H1 (cell line): ENCODE data around the gene KIAA0930. TPM values are rescaled to one million over a fixed set of nuclear protein-coding genes. Genes with fewer than 3 reads are reported as not detected.

Experiments used
- CTCF ChIA-PET: fragments of 300-600 bp; sonication (Branson Sonifier 250); formaldehyde crosslinking; loops from one replicate; lab custom pipeline; 2021; ENCODE audit not compliant: partially characterized antibody; lab: Charles Lee
- POLR2A ChIA-PET: fragments of 300-600 bp; sonication (Branson Sonifier 250); formaldehyde crosslinking; loops from one replicate; lab custom pipeline; 2021; ENCODE audit warnings: inconsistent platforms; ENCODE audit not compliant: partially characterized antibody; lab: Charles Lee
- DNase-seq, 2 experiments: peaks; one replicate each; pipeline versions ENCODE4 v3.0.0 to v3.0.0-alpha.2; 2010 to 2022; ENCODE audit warnings: low spot score in 2 of 2, low read depth in 1 of 2, mixed read lengths in 1 of 2
- FAIRE-seq: peaks from 2 replicates; lab custom pipeline; 2011; peaks lifted over from hg19 to GRCh38; lab: Jason Lieb, UNC
- H2AFZ ChIP-seq: 2 replicates; pipeline ENCODE4 v1.8.1; 2012; ENCODE audit warnings: low read length, inconsistent platforms
- H2AK5ac ChIP-seq: 2 replicates; pipeline ENCODE4 v1.6.1; 2013; ENCODE audit warnings: low read depth, low read length
- H2BK120ac ChIP-seq: replicated peaks from 2 replicates; pipeline ENCODE3; 2013; ENCODE audit warnings: low read depth, low read length, inconsistent platforms
- H2BK12ac ChIP-seq: 2 replicates; pipeline ENCODE4 v1.6.1; 2013; ENCODE audit warnings: low read depth, low read length
- H2BK15ac ChIP-seq: 2 replicates; pipeline ENCODE4 v1.6.1; 2013; ENCODE audit warnings: low read length
- H2BK20ac ChIP-seq: 2 replicates; pipeline ENCODE4 v1.6.1; 2013; ENCODE audit warnings: low read length
- H2BK5ac ChIP-seq: 2 replicates; pipeline ENCODE4 v1.6.1; 2013; ENCODE audit warnings: low read depth, low read length
- H3K14ac ChIP-seq: 2 replicates; pipeline ENCODE4 v1.6.1; 2013; ENCODE audit warnings: inconsistent platforms; ENCODE audit not compliant: insufficient read length
- H3K18ac ChIP-seq: 2 replicates; pipeline ENCODE4 v1.6.1; 2013; ENCODE audit warnings: low read length; ENCODE audit errors: extremely low read depth
- H3K23ac ChIP-seq: 2 replicates; pipeline ENCODE4 v1.6.1; 2013; ENCODE audit warnings: inconsistent platforms; ENCODE audit not compliant: insufficient read length
- H3K23me2 ChIP-seq: 2 replicates; pipeline ENCODE4 v1.6.1; 2013; ENCODE audit warnings: low read depth, low read length
- H3K27ac ChIP-seq: 2 replicates; pipeline ENCODE4 v1.6.1; 2011; ENCODE audit warnings: low read depth, low read length, inconsistent platforms
- H3K27me3 ChIP-seq, 4 experiments: replicated peaks in 1 of 4; 1 replicate in 1 of 4; 2 replicates in 3 of 4; pipeline versions ENCODE4 v1.6.1 to v1.8.1; 2011 to 2013; ENCODE audit warnings: low read length in 3 of 4, mild to moderate bottlenecking in 3 of 4, inconsistent platforms in 2 of 4, mixed read lengths in 2 of 4, moderate library complexity in 1 of 4; ENCODE audit not compliant: control insufficient read depth in 3 of 4, insufficient read depth in 3 of 4; ENCODE audit errors: extremely low read depth in 1 of 4
- H3K36me3 ChIP-seq, 4 experiments: 2 replicates each; pipeline versions ENCODE4 v1.6.1 to v1.8.1; 2011 to 2013; ENCODE audit warnings: mild to moderate bottlenecking in 4 of 4, low read length in 3 of 4, moderate library complexity in 2 of 4, control low read depth in 1 of 4, inconsistent platforms in 1 of 4; ENCODE audit not compliant: insufficient read depth in 4 of 4, control insufficient read depth in 2 of 4
- H3K4ac ChIP-seq: replicated peaks from 2 replicates; pipeline ENCODE3; 2013; ENCODE audit warnings: low read length, low read depth, mixed read lengths, inconsistent platforms; ENCODE audit not compliant: insufficient read length
- H3K4me1 ChIP-seq, 4 experiments: replicated peaks in 1 of 4; 1 replicate in 1 of 4; 2 replicates in 3 of 4; pipeline versions ENCODE4 v1.6.1 to v1.8.1; 2011 to 2013; ENCODE audit warnings: low read length in 3 of 4, inconsistent platforms in 2 of 4, mixed read lengths in 1 of 4; ENCODE audit not compliant: insufficient read depth in 4 of 4, control insufficient read depth in 3 of 4
- H3K4me2 ChIP-seq, 2 experiments: 2 replicates each; pipeline versions ENCODE4 v1.6.1 to v1.8.1; 2011 to 2013; ENCODE audit warnings: low read depth in 2 of 2, low read length in 2 of 2, control low read depth in 1 of 2, inconsistent platforms in 1 of 2, mild to moderate bottlenecking in 1 of 2; ENCODE audit not compliant: insufficient read depth in 1 of 2
- H3K4me3 ChIP-seq, 4 experiments: fragments of 200-600, 300-600 bp in 1 of 4; sonication (generic), shearing (Covaris generic), sonication (Bioruptor Twin) in 1 of 4; 2 replicates each; pipeline versions ENCODE4 v1.5.1 to v1.8.1; 2011 to 2016; ENCODE audit warnings: low read length in 4 of 4, low read depth in 3 of 4, control low read depth in 2 of 4, inconsistent platforms in 2 of 4, mild to moderate bottlenecking in 2 of 4, mixed read lengths in 1 of 4, moderate library complexity in 1 of 4; ENCODE audit not compliant: insufficient read depth in 2 of 4; ENCODE audit errors: extremely low read depth in 1 of 4
- H3K56ac ChIP-seq: replicated peaks from 2 replicates; pipeline ENCODE3; 2013; ENCODE audit warnings: low read depth, mild to moderate bottlenecking, mixed read lengths, low read length, inconsistent platforms; ENCODE audit not compliant: insufficient read length
- H3K79me1 ChIP-seq: 2 replicates; pipeline ENCODE4 v1.6.1; 2013; ENCODE audit warnings: low read depth, low read length, control low read depth
- H3K79me2 ChIP-seq, 2 experiments: 2 replicates each; pipeline versions ENCODE4 v1.6.1 to v1.8.1; 2012 to 2013; ENCODE audit warnings: low read length in 2 of 2, mild to moderate bottlenecking in 2 of 2, inconsistent platforms in 1 of 2; ENCODE audit not compliant: insufficient read depth in 2 of 2, control insufficient read depth in 1 of 2
- H3K9ac ChIP-seq, 4 experiments: replicated peaks in 1 of 4; 1 replicate in 1 of 4; 2 replicates in 3 of 4; pipeline versions ENCODE4 v1.6.1 to v1.8.1; 2011 to 2013; ENCODE audit warnings: low read depth in 3 of 4, low read length in 3 of 4, control low read depth in 2 of 4, mild to moderate bottlenecking in 2 of 4, moderate library complexity in 2 of 4, inconsistent platforms in 1 of 4; ENCODE audit errors: extremely low read depth in 1 of 4
- H3K9me3 ChIP-seq, 2 experiments: 2 replicates each; pipeline versions ENCODE4 v1.6.1 to v1.8.1; 2012 to 2013; ENCODE audit warnings: mild to moderate bottlenecking in 2 of 2, moderate library complexity in 2 of 2, control low read depth in 1 of 2, inconsistent platforms in 1 of 2, low read depth in 1 of 2, low read length in 1 of 2, mixed read lengths in 1 of 2; ENCODE audit not compliant: insufficient read depth in 2 of 2
- H4K20me1 ChIP-seq, 2 experiments: replicated peaks in 1 of 2; 2 replicates each; pipeline versions ENCODE3 to v1.8.1; 2011 to 2013; ENCODE audit warnings: inconsistent platforms in 2 of 2, low read length in 2 of 2, mild to moderate bottlenecking in 1 of 2; ENCODE audit not compliant: insufficient read depth in 2 of 2, control insufficient read depth in 1 of 2
- H4K5ac ChIP-seq: 2 replicates; pipeline ENCODE4 v1.6.1; 2013; ENCODE audit warnings: low read length, low read depth, mixed read lengths, inconsistent platforms; ENCODE audit not compliant: insufficient read length
- H4K8ac ChIP-seq: 2 replicates; pipeline ENCODE4 v1.8.0; 2013; ENCODE audit warnings: mild to moderate bottlenecking, moderate library complexity, low read length, inconsistent platforms; ENCODE audit not compliant: insufficient read depth; ENCODE audit errors: extremely low read depth
- H4K91ac ChIP-seq: replicated peaks from 2 replicates; pipeline ENCODE3; 2013; ENCODE audit warnings: low read length, mixed read lengths, inconsistent platforms; ENCODE audit not compliant: insufficient read length
- ASH2L ChIP-seq: fragments of 200-600, 300-600 bp; sonication (generic); IDR thresholded peaks from one replicate; pipeline ENCODE4 v1.7.1; 2017; ENCODE audit warnings: low read length
- JUN ChIP-seq: IDR thresholded peaks from 2 replicates; pipeline ENCODE4 v1.6.1; 2011; ENCODE audit warnings: low read depth, mild to moderate bottlenecking, improper control_type of control experiment, low read length
- JUND ChIP-seq: IDR thresholded peaks from 2 replicates; pipeline ENCODE4 v1.6.1; 2011; ENCODE audit warnings: mild to moderate bottlenecking, improper control_type of control experiment, low read length
- KDM5A ChIP-seq: fragments of 200-600 bp; IDR thresholded peaks from 2 replicates; pipeline ENCODE4 v1.7.1; 2012; ENCODE audit warnings: mild to moderate bottlenecking, low read length, inconsistent platforms, mixed read lengths
- PHF8 ChIP-seq: fragments of 200-600 bp; sonication (generic); conservative IDR thresholded peaks from 2 replicates; pipeline ENCODE4 v1.7.1; 2012; ENCODE audit warnings: low read depth, mild to moderate bottlenecking, inconsistent platforms, low read length, moderate library complexity
- RBBP5 ChIP-seq: IDR thresholded peaks from 2 replicates; pipeline ENCODE4 v1.7.1; 2012; ENCODE audit warnings: low read depth, mild to moderate bottlenecking, inconsistent platforms, low read length, moderate library complexity, borderline replicate concordance
- RFX5 ChIP-seq: IDR thresholded peaks from 2 replicates; pipeline ENCODE4 v1.6.1; 2011; ENCODE audit warnings: low read depth, low read length, improper control_type of control experiment, borderline replicate concordance
- SIRT6 ChIP-seq: IDR thresholded peaks from one replicate; pipeline ENCODE4 v1.7.1; 2012; ENCODE audit warnings: low read length, inconsistent platforms
- SIX5 ChIP-seq: IDR thresholded peaks from 2 replicates; pipeline ENCODE4 v1.6.1; 2011; ENCODE audit warnings: mild to moderate bottlenecking, low read depth, low read length
- SP1 ChIP-seq: IDR thresholded peaks from 2 replicates; pipeline ENCODE4 v1.6.1; 2011; ENCODE audit warnings: low read depth, low read length
- SP2 ChIP-seq: IDR thresholded peaks from 2 replicates; pipeline ENCODE4 v1.6.1; 2012; ENCODE audit warnings: mild to moderate bottlenecking, low read length, inconsistent platforms
- TAF1 ChIP-seq: IDR thresholded peaks from 2 replicates; pipeline ENCODE4 v1.6.1; 2011; ENCODE audit warnings: mild to moderate bottlenecking, low read depth, low read length
- ZNF274 ChIP-seq: IDR thresholded peaks from 2 replicates; pipeline ENCODE4 v1.7.0; 2012; ENCODE audit warnings: low read length, borderline replicate concordance; ENCODE audit errors: extremely low read depth
- WGBS, 2 experiments: shearing (Covaris generic) in 1 of 2; methylation state at CpG; one replicate each; pipeline versions ENCODE4 v1.1.6 to v1.1.7; 2013 to 2015; ENCODE audit warnings: low lambda C conversion rate in 2 of 2, mixed read lengths in 2 of 2, inconsistent platforms in 1 of 2, low coverage in 1 of 2, missing lambda C conversion rate in 1 of 2; ENCODE audit not compliant: insufficient replicate concordance in 2 of 2, insufficient coverage in 1 of 2, insufficient read length in 1 of 2; ENCODE audit errors: extremely low coverage in 1 of 2, missing lambda C conversion rate in 1 of 2; 5-methylcytosine and 5-hydroxymethylcytosine counted together
- polyA plus RNA-seq, 7 experiments: library from polyadenylated mRNA; depleted of rRNA in 3 of 7; stranded (reverse) in 5 of 7; unstranded in 2 of 7; fragments of >200 nt in 5 of 7; fragments of 200-250 nt in 2 of 7; gene quantifications; 1 replicate in 5 of 7; 2 replicates in 1 of 7; 4 replicates in 1 of 7; pipeline versions ENCODE4 v1.2.1 to v1.2.3, GENCODE V29; 2011 to 2013; ENCODE audit warnings: missing spikeins in 2 of 7, mixed read lengths in 2 of 7
- total RNA-seq: library from RNA; stranded (reverse); fragmentation: NEBNext Ultra II Directional; extraction: Animal tissue kit (Norgen Biotek cat#: 25700); gene quantifications from 2 replicates; pipeline ENCODE4 v1.2.1, GENCODE V29; 2021

The KIAA0930 gene
- total and polyA plus RNA-seq, 2 of the 8 experiments (the other 6 are each of a cell fraction or from before 2014, with no cell fraction given) = 61.9 to 66.1 TPM

DNA sequence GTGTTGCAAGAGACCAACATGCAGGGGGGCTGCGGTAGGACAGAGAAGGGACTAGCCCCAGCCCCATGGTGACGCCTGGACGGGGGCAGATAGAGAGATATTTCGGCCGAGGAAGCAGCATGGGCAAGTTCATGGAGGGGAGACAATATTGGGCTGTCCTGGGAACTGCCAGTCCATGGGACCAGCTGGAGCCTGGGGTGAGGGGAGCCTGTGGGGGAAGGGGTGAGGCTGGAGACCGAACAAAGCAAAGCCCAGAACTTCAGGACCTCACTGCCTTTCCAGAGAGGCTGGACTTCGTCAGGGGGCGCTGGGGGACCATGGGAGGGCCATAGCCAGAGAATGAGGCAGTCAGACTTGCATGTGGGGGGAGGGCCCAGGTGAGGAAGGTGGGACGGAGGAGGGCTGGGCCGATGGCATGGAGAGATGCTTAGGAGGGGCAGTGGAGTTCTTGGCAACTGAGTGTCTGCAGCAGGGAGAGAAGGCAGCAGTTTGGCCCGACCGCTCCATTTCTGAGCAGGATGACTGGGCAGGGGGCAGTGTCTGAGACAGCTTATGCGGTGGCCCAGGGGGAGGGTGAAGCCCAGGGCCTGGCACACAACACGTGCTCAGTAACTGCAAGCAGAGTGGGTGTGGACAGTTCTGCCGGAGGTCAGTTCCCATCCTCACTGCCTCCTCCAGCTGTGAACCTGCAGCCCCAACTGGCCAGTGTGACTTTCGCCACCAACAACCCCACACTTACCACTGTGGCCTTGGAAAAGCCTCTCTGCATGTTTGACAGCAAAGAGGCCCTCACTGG lies 44.8 kb upstream of the KIAA0930 start:
- peaks cover 9% of the 10 kb centered on the region for H3K23me2 ChIP-seq
- peak overlapping the region; percentile 11; the same call in 1 of the 2 replicates for H4K8ac ChIP-seq
- ChIA-PET CTCF (interaction anchor here (0.7 to 2.2 kb wide), 9 partner anchors 9 to 151 kb away, joined by 3 to 9 read pairs (median 5); no protein-coding TSS in a partner anchor), POLR2A (no interaction called here)
- peaks cover 0 to 11% (median 3%) of the 10 kb centered on the region in 4 experiments; a peak in 5 of 7 replicates for H3K27me3 ChIP-seq
- no peak overlapping the region for H4K91ac ChIP-seq
- no peak overlapping the region for H4K5ac ChIP-seq
- H3K9ac ChIP-seq = peak overlapping the region in 1 of 4 experiments; percentile 8; a peak in 1 of 7 replicates
- H3K4me3 ChIP-seq = peak overlapping the region; percentile 43 to 69 (median 60)
- peak in 1 of 2 experiments; percentile 73 for DNase-seq
- no peak for FAIRE-seq
- H2AK5ac ChIP-seq = no peak overlapping the region
- H3K79me1 ChIP-seq = peaks cover 2% of the 10 kb centered on the region; the same call in 1 of the 2 replicates
- H2BK12ac ChIP-seq = peak overlapping the region; percentile 62; the same call in 1 of the 2 replicates
- H2BK5ac ChIP-seq = no peak overlapping the region
- H3K79me2 ChIP-seq = no peaks in the 10 kb centered on the region
- H2BK120ac ChIP-seq = no peak overlapping the region
- H3K4me1 ChIP-seq = peaks cover 0 to 19% (median 10%) of the 10 kb centered on the region in 4 experiments; a peak in 6 of 7 replicates
- peak overlapping the region; percentile 85; the same call in 1 of the 2 replicates for H3K18ac ChIP-seq
- no peak overlapping the region for H3K23ac ChIP-seq
- peak overlapping the region; percentile 44; the same call in 1 of the 2 replicates for H2AFZ ChIP-seq
- H3K4ac ChIP-seq = peak overlapping the region; percentile 49
- no peaks in the 10 kb centered on the region for H3K36me3 ChIP-seq
- H3K14ac ChIP-seq = no peak overlapping the region
- peak overlapping the region; percentile 0; the same call in 1 of the 2 replicates for H2BK15ac ChIP-seq
- H3K27ac ChIP-seq = no peak overlapping the region
- no peaks in the 10 kb centered on the region for H3K9me3 ChIP-seq
- H3K4me2 ChIP-seq = peak overlapping the region; percentile 64 to 99
- peaks cover 0 to 2% of the 10 kb centered on the region in 2 experiments for H4K20me1 ChIP-seq
- WGBS, 2 experiments = 27% methylated on average over 15 of the region's 16 CpGs; no CpG with 5 or more reads in 1 of the 2 experiments
- H3K56ac ChIP-seq = no peak overlapping the region
- H2BK20ac ChIP-seq = no peak overlapping the region
- TF ChIP-seq JUND (no peak), SIX5 (no peak), JUN (no peak), RBBP5 (no peak), ZNF274 (no peak), RFX5 (no peak), KDM5A (no peak), ASH2L (no peak), PHF8 (0 out of 2 replicates have a peak, but pooled peaks have one; percentile 10), SP2 (no peak), SP1 (no peak), TAF1 (no peak), SIRT6 (no peak)
